Liver (tissue), 9 donors: ENCODE measurements around the gene KDELR1. TPM values are rescaled to one million over a fixed set of nuclear protein-coding genes. Genes with fewer than 3 reads are reported as not detected.

Source experiments
- DNase-seq: peaks from one replicate; pipeline ENCODE4 v3.0.0-alpha.2; 2017; ENCODE audit warnings: low spot score
- H3K27ac ChIP-seq, 2 donors: one replicate each; pipeline ENCODE4 v1.7.0; 2013; ENCODE audit warnings: inconsistent platforms in 2 of 2, low read length in 2 of 2, control low read depth in 1 of 2, low read depth in 1 of 2, mild to moderate bottlenecking in 1 of 2
- H3K27me3 ChIP-seq, 4 donors: one replicate each; pipeline versions ENCODE4 v1.6.1 to v1.7.0; 2013; ENCODE audit warnings: low read length in 3 of 4, inconsistent platforms in 1 of 4, mild to moderate bottlenecking in 1 of 4, moderate library complexity in 1 of 4; ENCODE audit not compliant: control insufficient read depth in 4 of 4, insufficient read depth in 4 of 4
- H3K36me3 ChIP-seq, 4 donors: one replicate each; pipeline versions ENCODE4 v1.6.1 to v1.7.0; 2013; ENCODE audit warnings: low read length in 3 of 4, mild to moderate bottlenecking in 3 of 4, low read depth in 1 of 4, moderate library complexity in 1 of 4; ENCODE audit not compliant: control insufficient read depth in 4 of 4, insufficient read depth in 3 of 4
- H3K4me1 ChIP-seq, 4 donors: one replicate each; pipeline versions ENCODE4 v1.6.1 to v1.7.0; 2013; ENCODE audit warnings: low read length in 3 of 4, mild to moderate bottlenecking in 3 of 4, moderate library complexity in 1 of 4; ENCODE audit not compliant: control insufficient read depth in 4 of 4, insufficient read depth in 4 of 4
- H3K4me3 ChIP-seq, 3 donors: one replicate each; pipeline versions ENCODE4 v1.6.1 to v1.7.0; 2013; ENCODE audit warnings: low read length in 3 of 3, control low read depth in 1 of 3, low read depth in 1 of 3, mild to moderate bottlenecking in 1 of 3
- H3K9ac ChIP-seq, 2 donors: one replicate each; pipeline ENCODE4 v1.7.0; 2013; ENCODE audit warnings: low read length in 2 of 2, mild to moderate bottlenecking in 2 of 2, moderate library complexity in 2 of 2, control low read depth in 1 of 2, low read depth in 1 of 2
- H3K9me3 ChIP-seq, 4 donors: one replicate each; pipeline versions ENCODE4 v1.6.1 to v1.7.0; 2013; ENCODE audit warnings: low read length in 3 of 4; ENCODE audit not compliant: control insufficient read depth in 4 of 4
- CTCF ChIP-seq: fragments of 150-350 bp; IDR thresholded peaks from 2 replicates; pipeline ENCODE4 v1.5.1; 2017; ENCODE audit warnings: improper control_type of control experiment, low read depth, low read length; ENCODE audit not compliant: missing input control
- EGR1 ChIP-seq, 2 donors: IDR thresholded peaks; 2 replicates each; pipeline ENCODE4 v1.6.1; 2016 to 2018; ENCODE audit warnings: antibody characterized with exemption in 2 of 2, low read depth in 2 of 2
- FOXA2 ChIP-seq: IDR thresholded peaks from 2 replicates; pipeline ENCODE4 v1.6.1; 2016; ENCODE audit warnings: antibody characterized with exemption
- GABPA ChIP-seq, 2 donors: IDR thresholded peaks in 1 of 2; conservative IDR thresholded peaks in 1 of 2; 2 replicates each; pipeline ENCODE4 v1.6.1; 2016; ENCODE audit warnings: antibody characterized with exemption in 2 of 2, mild to moderate bottlenecking in 1 of 2, moderate library complexity in 1 of 2
- HNF4A ChIP-seq, 2 donors: conservative IDR thresholded peaks; 2 replicates each; pipeline ENCODE4 v1.6.1; 2016; ENCODE audit warnings: antibody characterized with exemption in 2 of 2, mild to moderate bottlenecking in 2 of 2
- HNF4G ChIP-seq: IDR thresholded peaks from 2 replicates; pipeline ENCODE4 v1.6.1; 2016; ENCODE audit warnings: antibody characterized with exemption
- JUND ChIP-seq, 2 donors: IDR thresholded peaks; 2 replicates each; pipeline ENCODE4 v1.6.1; 2016; ENCODE audit warnings: antibody characterized with exemption in 2 of 2
- MAX ChIP-seq: IDR thresholded peaks from 2 replicates; pipeline ENCODE4 v1.6.1; 2016; ENCODE audit warnings: antibody characterized with exemption
- NR2F2 ChIP-seq: IDR thresholded peaks from 2 replicates; pipeline ENCODE4 v1.6.1; 2016; ENCODE audit warnings: antibody characterized with exemption
- RAD21 ChIP-seq, 2 donors: IDR thresholded peaks; 2 replicates each; pipeline ENCODE4 v1.6.1; 2016; ENCODE audit warnings: antibody characterized with exemption in 2 of 2, mild to moderate bottlenecking in 2 of 2
- REST ChIP-seq: IDR thresholded peaks from 2 replicates; pipeline ENCODE4 v1.6.1; 2016; ENCODE audit warnings: antibody characterized with exemption, mild to moderate bottlenecking
- RXRA ChIP-seq, 2 donors: IDR thresholded peaks; 2 replicates each; pipeline ENCODE4 v1.6.1; 2017 to 2018; ENCODE audit warnings: antibody characterized with exemption in 2 of 2, mild to moderate bottlenecking in 1 of 2
- SP1 ChIP-seq: IDR thresholded peaks from 2 replicates; pipeline ENCODE4 v1.6.1; 2018; ENCODE audit warnings: antibody characterized with exemption, mild to moderate bottlenecking
- ZBTB33 ChIP-seq: IDR thresholded peaks from 2 replicates; pipeline ENCODE4 v1.6.1; 2016; ENCODE audit warnings: antibody characterized with exemption
- WGBS: extraction: QIAGEN DNeasy Blood & Tissue Kit; methylation state at CpG from one replicate; pipeline ENCODE4 v1.1.7; 2013; 5-methylcytosine and 5-hydroxymethylcytosine counted together
- polyA plus RNA-seq, 2 donors: library from polyadenylated mRNA; stranded (reverse) in 1 of 2; unstranded in 1 of 2; fragments of 200-250 nt in 1 of 2; fragments of >200 nt in 1 of 2; fragmentation: Nextera tagmentation in 1 of 2; extraction: Ambion mirVana in 1 of 2; gene quantifications; one replicate each; pipeline versions ENCODE4 v1.2.1 to v1.2.3, GENCODE V29; 2013 to 2015
- total RNA-seq, 2 donors: library from RNA; depleted of rRNA; stranded (reverse); fragments of >200 nt; gene quantifications; one replicate each; pipeline ENCODE4 v1.2.3, GENCODE V29; 2014
- donor health status: healthy.
- donor health status: healthy.
- donor health status: healthy.
- donor health status: healthy.
- donor health status: healthy.

Gene KDELR1
- total and polyA plus RNA-seq, 4 donors = 32.3 to 94.9 (median 47.0) TPM

GRCh38 chr19:48368936-48369335 is 22.4 kb downstream of the KDELR1 start:
- Histone ChIP-seq H3K4me3 (no peak overlapping the region), H3K36me3 (no peaks in the 10 kb centered on the region), H3K27ac (no peak overlapping the region), H3K9ac (no peak overlapping the region), H3K9me3 (no peaks in the 10 kb centered on the region), H3K27me3 (no peaks in the 10 kb centered on the region), H3K4me1 (peaks cover 0 to 5% (median 4%) of the 10 kb centered on the region in 4 donors)
- 84% methylated on average over 14 of the region's 14 CpGs for WGBS
- TF ChIP-seq JUND (IDR thresholded peaks at IDR 0.05) (no peak), SP1 (no peak), HNF4G (no peak), RXRA (IDR thresholded peaks at IDR 0.05) (no peak), MAX (no peak), REST (no peak), EGR1 (IDR thresholded peaks at IDR 0.05; ENCODE audit: low read depth in 2 of 2) (no peak), CTCF (no peak), FOXA2 (no peak), RAD21 (IDR thresholded peaks at IDR 0.05) (no peak), GABPA (IDR thresholded peaks at IDR 0.05 in 1 of 2, conservative IDR thresholded peaks at IDR 0.05 in 1 of 2) (no peak), NR2F2 (no peak), ZBTB33 (no peak)
- no peak for DNase-seq

GRCh38 chr19:48367855-48368254 is 23.5 kb downstream of the KDELR1 start:
- TF ChIP-seq NR2F2 (no peak), HNF4A (conservative IDR thresholded peaks at IDR 0.05) (no peak)
- no peak overlapping the region for H3K9ac ChIP-seq
- no peaks in the 10 kb centered on the region for H3K9me3 ChIP-seq
- WGBS = 67% methylated on average over 5 of the region's 5 CpGs
- H3K27me3 ChIP-seq = no peaks in the 10 kb centered on the region
- H3K4me1 ChIP-seq = peaks cover 0 to 11% (median 6%) of the 10 kb centered on the region in 4 donors
- no peak overlapping the region for H3K27ac ChIP-seq
- H3K4me3 ChIP-seq = no peak overlapping the region
- no peak for DNase-seq
- H3K36me3 ChIP-seq = no peaks in the 10 kb centered on the region
